ENCODE measurements around the gene CAGE1.

CAGE1 gene

DNA sequence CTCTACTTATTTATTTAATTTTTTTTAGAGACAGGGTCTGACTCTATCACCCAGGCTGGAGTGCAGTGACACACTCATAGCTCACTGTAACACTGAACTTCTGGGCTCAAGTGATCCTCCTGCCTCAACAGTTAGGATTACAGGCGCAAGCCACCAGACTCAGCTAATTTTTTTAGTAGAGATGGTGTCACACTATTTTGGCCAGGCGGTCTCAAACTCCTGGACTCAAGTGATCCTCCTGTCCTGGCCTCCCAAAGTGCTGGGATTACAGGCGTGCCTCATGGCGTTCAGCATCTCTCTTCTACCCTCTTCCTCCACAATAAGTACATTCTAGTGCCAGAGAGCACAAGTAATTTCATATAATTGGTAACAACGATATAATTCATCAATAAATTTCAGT is 82.0 kb downstream of the CAGE1 start:
- no peak for DNase-seq

DNA sequence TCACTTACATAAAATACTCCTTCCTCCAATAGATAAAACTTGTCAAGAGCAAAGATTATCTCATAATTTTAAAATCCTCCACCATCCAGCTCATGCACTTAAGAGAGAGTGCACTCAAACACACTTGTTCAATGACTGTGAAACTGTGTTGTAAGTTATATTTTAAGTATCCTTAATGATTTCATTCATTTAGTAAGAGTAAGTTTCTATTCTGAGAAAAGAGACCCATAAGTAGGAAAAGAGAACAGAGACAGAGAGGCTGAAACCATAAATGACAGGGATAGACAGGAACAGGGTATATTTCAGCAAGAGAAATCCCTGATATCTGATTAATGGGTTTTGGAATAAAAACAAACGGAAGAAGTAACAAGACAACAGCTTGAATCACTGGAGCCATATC is 84.7 kb downstream of the CAGE1 start:
- DNase-seq, result no peak

DNA sequence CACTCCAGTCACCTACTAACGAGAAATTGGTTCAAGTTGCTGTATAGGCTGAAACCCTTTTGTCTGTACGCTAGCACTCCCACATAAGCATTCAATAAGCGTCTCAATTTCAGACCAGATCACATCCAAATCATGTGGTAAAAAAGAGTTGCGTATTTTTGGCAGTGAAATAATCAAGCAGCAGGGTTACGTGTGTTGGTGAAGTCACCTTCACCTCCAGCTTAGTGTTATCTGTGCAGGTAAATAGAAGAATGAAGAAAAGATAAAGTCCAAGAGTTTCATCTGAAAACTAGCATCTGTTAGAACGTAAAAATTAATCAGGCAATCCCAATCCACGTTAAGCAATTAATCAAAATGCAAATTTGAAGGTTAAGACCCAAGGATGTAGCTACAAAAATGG is 87.8 kb downstream of the CAGE1 start:
- no peak for DNase-seq

DNA sequence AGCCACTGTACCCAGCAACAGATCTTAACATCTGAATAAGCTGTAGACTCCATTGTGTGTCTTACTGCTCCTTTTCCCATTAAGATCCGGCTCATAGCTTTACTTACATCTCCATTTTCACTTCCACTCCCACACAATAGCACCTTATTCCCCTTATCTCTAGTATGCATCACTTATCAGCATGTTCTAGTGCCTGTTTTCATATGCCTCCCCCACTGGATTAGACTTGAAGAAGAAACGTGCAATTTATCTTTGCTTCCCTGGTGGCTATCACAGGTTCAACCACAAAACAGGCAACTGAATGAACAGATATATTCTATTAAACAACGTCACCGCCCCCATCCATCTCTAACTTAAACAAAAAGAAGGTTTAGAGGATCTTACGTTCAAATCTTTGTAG is 88.6 kb downstream of the CAGE1 start:
- no peak for DNase-seq

DNA sequence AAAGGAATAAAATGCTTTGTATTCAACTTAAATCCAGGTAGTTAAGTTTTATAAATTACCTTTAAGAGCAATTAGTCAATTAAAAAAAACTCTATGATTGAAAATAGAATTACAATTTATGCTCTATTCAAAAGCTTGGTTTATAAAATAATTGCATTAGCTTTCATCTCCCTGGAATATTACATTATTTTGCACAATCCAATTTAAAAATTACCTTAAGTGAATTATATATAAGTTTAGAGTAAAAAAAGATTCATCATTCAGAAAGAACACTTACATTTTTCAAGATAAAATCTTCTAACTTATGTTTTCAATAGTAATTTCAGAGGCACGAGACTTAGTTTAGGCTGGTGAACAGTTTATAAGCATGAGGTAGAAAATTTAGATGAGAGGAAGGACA is 91.4 kb downstream of the CAGE1 start:
- no peak for DNase-seq

DNA sequence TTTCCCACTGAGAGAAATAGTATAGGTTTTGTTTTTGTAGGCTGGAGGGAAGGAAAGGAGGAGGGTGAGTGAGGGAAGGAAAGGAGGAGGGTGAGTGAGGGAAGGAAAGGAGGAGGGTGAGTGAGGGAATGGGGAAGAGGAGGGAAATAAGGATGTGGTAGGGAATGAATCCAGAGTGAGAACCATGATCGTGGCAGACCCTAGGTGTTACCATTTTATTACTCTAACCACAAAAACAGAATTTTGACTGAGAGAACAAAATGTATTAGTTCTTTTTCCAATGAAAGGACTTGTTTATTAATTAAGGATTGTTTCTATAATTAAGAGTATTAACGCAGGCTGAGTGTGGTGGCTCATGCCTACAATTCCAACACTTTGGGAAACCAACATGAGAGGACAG is 92.9 kb downstream of the CAGE1 start:
- no peak for DNase-seq

DNA sequence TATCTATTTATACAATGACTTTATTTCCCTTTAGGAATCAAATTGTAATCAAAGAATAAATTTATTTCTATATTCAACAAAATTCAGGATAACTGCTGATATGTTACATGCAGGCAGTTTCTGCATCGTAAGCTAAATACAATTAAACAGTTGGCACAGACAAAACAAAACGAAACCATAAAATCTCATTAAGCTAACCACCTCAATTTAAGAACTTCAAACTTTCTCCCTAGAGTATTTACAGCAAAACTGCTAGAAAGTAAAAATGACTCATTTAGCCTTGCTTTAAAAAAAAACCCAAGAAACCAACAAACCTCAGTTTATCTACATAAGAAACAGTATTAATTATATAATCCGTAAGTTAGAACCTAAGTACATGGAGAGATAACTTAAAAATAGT is 93.6 kb downstream of the CAGE1 start:
- no peak for DNase-seq

DNA sequence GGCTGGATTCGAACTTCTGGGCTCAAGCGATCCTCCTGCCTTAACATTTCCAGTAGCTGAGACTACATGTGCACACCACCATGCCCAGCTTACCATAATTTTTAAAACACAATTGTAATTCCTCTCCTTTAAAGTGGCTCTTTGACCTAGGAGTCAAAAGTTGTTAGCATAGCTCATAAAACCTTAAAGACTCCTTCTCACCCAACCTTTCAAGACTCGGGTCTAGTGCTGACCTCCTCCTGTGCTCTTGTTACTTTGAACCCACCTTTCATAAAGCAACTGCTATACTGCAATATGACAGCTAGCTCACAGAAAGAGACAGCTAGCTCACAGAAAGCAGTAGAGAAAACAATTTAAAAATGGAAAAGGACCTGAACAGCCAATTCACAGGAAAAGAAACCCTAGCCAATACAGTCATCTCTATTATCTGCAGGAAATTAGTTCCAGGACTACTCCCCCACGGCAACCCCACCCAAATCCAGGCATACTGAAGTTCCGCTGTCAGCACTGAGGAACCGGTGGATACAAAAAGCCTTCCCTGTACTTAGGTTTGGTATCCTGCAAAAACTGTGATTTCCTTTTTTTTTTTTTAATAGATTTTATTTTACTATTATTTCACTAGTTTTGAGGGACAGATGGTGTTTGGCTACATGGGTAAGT is 96.8 kb downstream of the CAGE1 start:
- DNase-seq, result no peak

DNA sequence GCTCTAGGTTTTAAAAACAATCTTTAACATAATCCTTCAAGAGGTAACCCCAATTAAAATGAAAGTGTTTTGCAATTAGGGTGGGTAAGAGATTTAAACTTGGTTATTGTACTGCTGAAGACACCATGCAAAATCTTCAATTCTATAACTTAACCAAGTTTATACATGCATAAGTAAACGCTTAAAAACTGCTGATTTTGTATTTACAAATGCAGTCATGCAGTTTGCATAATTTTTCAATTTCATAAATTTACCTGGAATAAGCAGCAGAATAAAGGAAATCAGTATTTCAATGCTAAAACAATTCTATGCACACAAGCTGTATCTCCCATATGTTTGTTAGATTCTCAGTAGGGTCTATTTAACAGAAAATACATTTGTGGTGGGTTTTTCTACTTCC is 99.5 kb downstream of the CAGE1 start:
- no peak for DNase-seq

DNA sequence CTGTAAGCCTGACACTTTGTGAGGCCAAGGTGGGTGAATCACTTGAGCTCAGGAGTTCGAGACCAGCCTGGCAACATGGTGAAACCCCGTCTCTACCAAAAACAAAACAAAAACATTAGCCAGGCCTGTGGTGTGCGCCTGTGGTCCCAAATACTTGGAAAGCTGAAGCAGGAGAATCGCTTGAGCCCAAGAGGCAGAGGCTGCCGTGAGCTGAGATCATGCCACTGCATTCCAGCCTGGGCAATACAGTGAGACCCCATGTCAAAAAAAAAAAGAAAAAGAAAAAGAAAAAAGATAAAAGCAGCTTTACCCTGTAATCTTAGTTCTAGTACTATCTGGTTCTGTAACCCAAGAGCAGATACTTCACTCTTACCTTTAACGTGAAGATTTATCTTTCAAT is 104.1 kb downstream of the CAGE1 start:
- DNase-seq, result no peak

DNA sequence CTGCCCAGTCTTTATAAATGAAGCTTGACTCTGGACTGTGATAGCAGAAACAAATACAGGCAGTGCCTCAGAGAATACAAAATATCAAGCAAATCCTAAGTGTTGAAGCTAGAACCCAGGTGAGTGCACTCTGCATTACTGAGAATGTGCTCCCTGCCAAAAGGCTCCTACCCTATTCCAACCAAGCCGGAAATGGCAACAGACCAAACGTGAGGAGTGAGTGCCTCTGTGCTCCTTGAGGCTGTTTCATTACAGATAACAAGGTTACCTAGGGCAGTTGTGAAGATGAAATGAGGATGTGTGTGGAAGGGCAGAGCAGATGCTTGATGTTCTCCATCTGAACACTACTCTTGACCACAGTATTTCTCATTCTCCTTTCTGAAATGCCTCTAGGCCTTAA is 105.9 kb downstream of the CAGE1 start:
- DNase-seq, result no peak

DNA sequence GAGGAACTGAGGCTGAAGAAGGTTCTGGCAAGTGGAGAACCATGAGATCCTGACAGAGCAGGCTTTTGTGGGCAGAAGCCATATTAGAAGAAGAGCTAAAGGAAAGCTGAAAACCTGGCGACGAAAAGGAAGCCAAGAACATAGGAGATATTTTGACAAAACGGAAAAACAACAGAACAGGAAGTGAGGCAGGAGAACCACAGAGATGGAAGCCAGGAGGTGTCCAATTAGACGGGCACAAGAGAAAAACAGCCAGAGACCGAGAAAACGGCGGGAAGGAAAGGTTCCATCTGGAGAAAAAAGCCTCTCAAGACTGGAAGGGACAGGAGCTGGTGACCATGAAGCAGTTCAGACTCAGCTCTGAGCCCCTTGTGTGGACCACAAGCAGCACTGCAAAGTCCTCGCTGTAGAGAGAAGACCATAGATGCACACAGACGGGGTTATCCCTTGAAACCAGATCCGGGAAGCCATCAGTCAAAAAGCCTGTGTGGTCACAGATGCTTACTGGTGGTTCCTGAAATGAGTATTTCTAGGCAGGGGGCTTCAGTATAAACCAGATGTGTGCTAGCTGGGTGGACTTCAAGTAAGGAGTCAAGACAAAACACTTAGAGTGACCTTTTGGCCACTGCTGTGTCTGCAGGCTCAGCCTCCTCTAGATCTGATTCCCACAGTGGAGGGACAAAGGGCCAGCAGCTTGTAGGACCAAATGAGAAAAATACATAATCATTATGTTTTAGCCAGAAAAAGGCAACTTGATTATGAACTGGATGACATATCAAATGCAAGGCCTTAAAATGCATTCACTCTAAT is 107.2 kb downstream of the CAGE1 start:
- DNase-seq, result no peak
